H9 (cell line): ENCODE results near the gene TOMM22. TPM values are rescaled to one million over a fixed set of nuclear protein-coding genes. Genes with fewer than 3 reads are reported as not detected.

ENCODE experiments used
- DNase-seq: peaks from one replicate; pipeline ENCODE4 v3.0.0-alpha.2; 2017
- H2AFZ ChIP-seq: one replicate; pipeline ENCODE4 v1.6.1; 2013; ENCODE audit warnings: mild to moderate bottlenecking, low read length, control low read depth, moderate library complexity
- H2AK5ac ChIP-seq: 2 replicates; pipeline ENCODE4 v1.6.1; 2013; ENCODE audit warnings: low read length, control low read depth, mixed read lengths; ENCODE audit not compliant: insufficient read length
- H2BK120ac ChIP-seq: one replicate; pipeline ENCODE4 v1.6.1; 2013; ENCODE audit warnings: low read depth, mild to moderate bottlenecking, low read length, control low read depth, inconsistent platforms; ENCODE audit not compliant: poor library complexity, severe bottlenecking
- H2BK12ac ChIP-seq: 2 replicates; pipeline ENCODE4 v1.6.1; 2013; ENCODE audit warnings: low read length, control low read depth, mixed read lengths, low read depth; ENCODE audit not compliant: insufficient read length
- H2BK15ac ChIP-seq: 2 replicates; pipeline ENCODE4 v1.6.1; 2013; ENCODE audit warnings: low read depth, low read length, control low read depth
- H2BK20ac ChIP-seq: one replicate; pipeline ENCODE4 v1.6.1; 2013; ENCODE audit warnings: low read depth, mild to moderate bottlenecking, low read length, control low read depth, inconsistent platforms; ENCODE audit not compliant: poor library complexity, severe bottlenecking
- H2BK5ac ChIP-seq: 2 replicates; pipeline ENCODE4 v1.6.1; 2013; ENCODE audit warnings: low read length, control low read depth, mixed read lengths; ENCODE audit not compliant: insufficient read length
- H3K14ac ChIP-seq: 2 replicates; pipeline ENCODE4 v1.6.1; 2013; ENCODE audit warnings: low read length, control low read depth; ENCODE audit not compliant: insufficient read depth
- H3K18ac ChIP-seq: 2 replicates; pipeline ENCODE4 v1.6.1; 2013; ENCODE audit warnings: low read depth, mild to moderate bottlenecking, mixed read lengths, low read length, control low read depth; ENCODE audit not compliant: insufficient read length
- H3K23ac ChIP-seq: 2 replicates; pipeline ENCODE4 v1.6.1; 2013; ENCODE audit warnings: low read length, control low read depth, mixed read lengths, low read depth; ENCODE audit not compliant: insufficient read length
- H3K23me2 ChIP-seq: 2 replicates; pipeline ENCODE4 v1.6.1; 2013; ENCODE audit warnings: low read depth, mild to moderate bottlenecking, mixed read lengths, low read length, control low read depth; ENCODE audit not compliant: insufficient read length, poor library complexity, severe bottlenecking
- H3K27ac ChIP-seq: 2 replicates; pipeline ENCODE4 v1.5.1; 2013; ENCODE audit warnings: low read length, control low read depth, mixed read lengths, low read depth; ENCODE audit not compliant: insufficient read length
- H3K27me3 ChIP-seq: 2 replicates; pipeline ENCODE4 v1.6.1; 2013; ENCODE audit warnings: low read length, control low read depth, inconsistent platforms; ENCODE audit not compliant: insufficient read depth
- H3K4ac ChIP-seq: 2 replicates; pipeline ENCODE4 v1.6.1; 2013; ENCODE audit warnings: low read depth, mild to moderate bottlenecking, control low read depth, inconsistent platforms, low read length, moderate library complexity
- H3K4me1 ChIP-seq: 2 replicates; pipeline ENCODE4 v1.6.1; 2013; ENCODE audit warnings: low read length, control low read depth, inconsistent platforms; ENCODE audit not compliant: insufficient read depth
- H3K4me2 ChIP-seq: 2 replicates; pipeline ENCODE4 v1.6.1; 2013; ENCODE audit warnings: low read length, control low read depth, mixed read lengths; ENCODE audit not compliant: insufficient read length, insufficient read depth
- H3K56ac ChIP-seq: 2 replicates; pipeline ENCODE4 v1.6.1; 2013; ENCODE audit warnings: low read depth, mild to moderate bottlenecking, mixed read lengths, low read length, control low read depth; ENCODE audit not compliant: insufficient read length
- H3K79me1 ChIP-seq: 2 replicates; pipeline ENCODE4 v1.6.1; 2013; ENCODE audit warnings: low read depth, mild to moderate bottlenecking, moderate library complexity, low read length, control low read depth, inconsistent platforms; ENCODE audit not compliant: insufficient read depth, poor library complexity, severe bottlenecking
- H3K79me2 ChIP-seq: 2 replicates; pipeline ENCODE4 v1.6.1; 2013; ENCODE audit warnings: low read length, control low read depth, inconsistent platforms; ENCODE audit not compliant: insufficient read depth
- H3K9ac ChIP-seq: 2 replicates; pipeline ENCODE4 v1.6.1; 2013; ENCODE audit warnings: low read length, control low read depth, mixed read lengths; ENCODE audit not compliant: insufficient read length; ENCODE audit errors: extremely low read depth
- H3K9me3 ChIP-seq: one replicate; pipeline ENCODE4 v1.6.1; 2013; ENCODE audit warnings: low read depth, low read length, inconsistent platforms; ENCODE audit not compliant: control insufficient read depth
- H3T11ph ChIP-seq: one replicate; pipeline ENCODE4 v1.6.1; 2013; ENCODE audit warnings: mild to moderate bottlenecking, low read length, control low read depth, inconsistent platforms
- H4K20me1 ChIP-seq: one replicate; pipeline ENCODE4 v1.6.1; 2013; ENCODE audit not compliant: control insufficient read depth, insufficient read length, insufficient read depth
- H4K5ac ChIP-seq: 2 replicates; pipeline ENCODE4 v1.6.1; 2013; ENCODE audit warnings: low read depth, mild to moderate bottlenecking, mixed read lengths, low read length, control low read depth; ENCODE audit not compliant: insufficient read length
- H4K8ac ChIP-seq: replicated peaks from 2 replicates; pipeline ENCODE4 v1.6.1; 2013; ENCODE audit warnings: low read length, control low read depth, mixed read lengths, low read depth; ENCODE audit not compliant: insufficient read length
- H4K91ac ChIP-seq: 2 replicates; pipeline ENCODE4 v1.6.1; 2013; ENCODE audit warnings: low read depth, mild to moderate bottlenecking, moderate library complexity, mixed read lengths, low read length, control low read depth; ENCODE audit not compliant: insufficient read length
- H3K27ac Mint-ChIP-seq, 3 experiments: 2 replicates in 2 of 3; 3 replicates in 1 of 3; pipeline ENCODE4 v1.8.0; 2020 to 2021; ENCODE audit warnings: mixed read lengths in 3 of 3, mild to moderate bottlenecking in 1 of 3, moderate library complexity in 1 of 3
- H3K27me3 Mint-ChIP-seq: 2 replicates; pipeline ENCODE4 v1.8.0; 2021; ENCODE audit warnings: low read depth, mild to moderate bottlenecking, moderate library complexity, mixed read lengths
- H3K36me3 Mint-ChIP-seq, 3 experiments: 2 replicates in 2 of 3; 3 replicates in 1 of 3; pipeline ENCODE4 v1.8.0; 2020 to 2021; ENCODE audit warnings: low read depth in 3 of 3, mixed read lengths in 3 of 3; ENCODE audit not compliant: insufficient read depth in 1 of 3
- H3K4me1 Mint-ChIP-seq, 2 experiments: 2 replicates each; pipeline ENCODE4 v1.8.0; 2020; ENCODE audit warnings: mixed read lengths in 2 of 2
- H3K4me3 Mint-ChIP-seq, 2 experiments: 2 replicates in 1 of 2; 3 replicates in 1 of 2; pipeline ENCODE4 v1.8.0; 2020 to 2021; ENCODE audit warnings: mild to moderate bottlenecking in 2 of 2, mixed read lengths in 2 of 2, moderate library complexity in 1 of 2
- H3K9me3 Mint-ChIP-seq, 2 experiments: 2 replicates in 1 of 2; 3 replicates in 1 of 2; pipeline ENCODE4 v1.8.0; 2020; ENCODE audit warnings: mild to moderate bottlenecking in 2 of 2, mixed read lengths in 2 of 2, moderate library complexity in 1 of 2
- WGBS: extraction: QIAGEN DNeasy Blood & Tissue Kit; methylation state at CpG from one replicate; pipeline ENCODE4 v1.1.7; 2013; ENCODE audit warnings: missing lambda C conversion rate, low lambda C conversion rate, mixed read lengths; ENCODE audit not compliant: insufficient read length; ENCODE audit errors: extremely low coverage; 5-methylcytosine and 5-hydroxymethylcytosine counted together
- total RNA-seq: library from RNA; stranded (reverse); gene quantifications from 2 replicates; pipeline ENCODE4 v1.2.1, GENCODE V29; 2021
- TF ChIP-seq, protein P1 (sequence below): fragments of 200-600 bp; sonication (generic); conservative IDR thresholded peaks from 3 replicates; pipeline ENCODE4 v1.8.0; 2021; ENCODE audit warnings: antibody characterized with exemption, mild to moderate bottlenecking

Gene TOMM22
- total RNA-seq, 1 experiment from 2014 or later = 128 TPM

DNA sequence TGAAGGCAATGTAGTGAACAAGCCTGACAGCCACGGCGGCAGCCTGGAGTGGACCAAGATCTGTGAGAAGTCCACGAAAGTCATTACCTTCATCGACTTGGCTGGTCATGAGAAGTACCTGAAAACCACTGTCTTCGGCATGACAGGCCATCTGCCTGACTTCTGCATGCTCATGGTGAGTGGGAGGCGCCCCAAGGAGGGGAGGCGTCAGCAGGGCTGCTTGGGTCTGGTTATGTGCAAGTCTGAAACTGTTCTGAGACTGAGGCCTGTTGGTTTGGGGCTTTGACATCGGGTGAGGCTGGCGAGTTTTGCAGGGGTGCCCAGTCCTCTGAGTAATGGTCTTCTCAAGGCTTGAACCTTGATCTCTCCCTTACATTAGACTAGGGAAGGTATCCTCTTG is 35.1 kb downstream of the TOMM22 start:
- H4K91ac ChIP-seq = no peak overlapping the region
- H3T11ph ChIP-seq = no peak overlapping the region
- peaks cover 12% of the 10 kb centered on the region; the same call in 1 of the 2 replicates for H3K79me2 ChIP-seq
- H4K20me1 ChIP-seq = no peaks in the 10 kb centered on the region
- no peak overlapping the region for H3K27ac ChIP-seq
- no peak overlapping the region for H4K5ac ChIP-seq
- H3K18ac ChIP-seq = no peak overlapping the region
- no peak overlapping the region for H3K4me3 Mint-ChIP-seq
- H3K79me1 ChIP-seq = peaks cover 4% of the 10 kb centered on the region
- no peak overlapping the region for H4K8ac ChIP-seq
- no peaks in the 10 kb centered on the region for H3K23me2 ChIP-seq
- H3K4ac ChIP-seq = no peak overlapping the region
- peaks cover 18 to 63% (median 45%) of the 10 kb centered on the region in 3 experiments for H3K36me3 Mint-ChIP-seq
- H2AFZ ChIP-seq = no peak overlapping the region
- no peak overlapping the region for H2BK15ac ChIP-seq
- H3K27ac Mint-ChIP-seq = peak overlapping the region; percentile 24 to 96 (median 89); a peak in 5 of 7 replicates
- H2BK12ac ChIP-seq = no peak overlapping the region
- H3K4me1 Mint-ChIP-seq = peaks cover 24 to 42% of the 10 kb centered on the region in 2 experiments
- H3K4me1 ChIP-seq = peaks cover 10% of the 10 kb centered on the region; the same call in 1 of the 2 replicates
- no peak overlapping the region for H3K4me2 ChIP-seq
- H3K14ac ChIP-seq = no peak overlapping the region
- H2AK5ac ChIP-seq = no peak overlapping the region
- no peak overlapping the region for H2BK5ac ChIP-seq
- H2BK120ac ChIP-seq = no peak overlapping the region
- TF ChIP-seq, protein P1, sequence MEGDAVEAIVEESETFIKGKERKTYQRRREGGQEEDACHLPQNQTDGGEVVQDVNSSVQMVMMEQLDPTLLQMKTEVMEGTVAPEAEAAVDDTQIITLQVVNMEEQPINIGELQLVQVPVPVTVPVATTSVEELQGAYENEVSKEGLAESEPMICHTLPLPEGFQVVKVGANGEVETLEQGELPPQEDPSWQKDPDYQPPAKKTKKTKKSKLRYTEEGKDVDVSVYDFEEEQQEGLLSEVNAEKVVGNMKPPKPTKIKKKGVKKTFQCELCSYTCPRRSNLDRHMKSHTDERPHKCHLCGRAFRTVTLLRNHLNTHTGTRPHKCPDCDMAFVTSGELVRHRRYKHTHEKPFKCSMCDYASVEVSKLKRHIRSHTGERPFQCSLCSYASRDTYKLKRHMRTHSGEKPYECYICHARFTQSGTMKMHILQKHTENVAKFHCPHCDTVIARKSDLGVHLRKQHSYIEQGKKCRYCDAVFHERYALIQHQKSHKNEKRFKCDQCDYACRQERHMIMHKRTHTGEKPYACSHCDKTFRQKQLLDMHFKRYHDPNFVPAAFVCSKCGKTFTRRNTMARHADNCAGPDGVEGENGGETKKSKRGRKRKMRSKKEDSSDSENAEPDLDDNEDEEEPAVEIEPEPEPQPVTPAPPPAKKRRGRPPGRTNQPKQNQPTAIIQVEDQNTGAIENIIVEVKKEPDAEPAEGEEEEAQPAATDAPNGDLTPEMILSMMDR = no peak
- H3K23ac ChIP-seq = no peak overlapping the region
- H2BK20ac ChIP-seq = no peak overlapping the region
- WGBS = no CpG with 5 or more reads among the region's 9 CpGs
- H3K56ac ChIP-seq = no peak overlapping the region
- no peak overlapping the region for H3K9ac ChIP-seq
- no peaks in the 10 kb centered on the region for H3K27me3 ChIP-seq
- H3K27me3 Mint-ChIP-seq = no peaks in the 10 kb centered on the region
- H3K9me3 ChIP-seq = no peaks in the 10 kb centered on the region
- DNase-seq = no peak
- no peaks in the 10 kb centered on the region for H3K9me3 Mint-ChIP-seq
